Smooth muscle cell (in vitro differentiated cells): ENCODE results near the gene TFRC. TPM values are rescaled to one million over a fixed set of nuclear protein-coding genes. Genes with fewer than 3 reads are reported as not detected.

Experiments used
- DNase-seq: peaks from one replicate; lab custom pipeline; 2025; ENCODE audit not compliant: unreplicated experiment; lab: John Stamatoyannopoulos, UW
- H2AFZ ChIP-seq: fragments of 200-600 bp; sonication (generic); 2 replicates; pipeline ENCODE4 v1.6.0; 2016; ENCODE audit warnings: antibody characterized with exemption, low read depth, mild to moderate bottlenecking
- H3F3A ChIP-seq: fragments of 200-600 bp; sonication (generic); 2 replicates; pipeline ENCODE4 v1.6.0; 2017; ENCODE audit warnings: antibody characterized with exemption, low read depth
- H3K27ac ChIP-seq: fragments of 200-600 bp; sonication (generic); 2 replicates; pipeline ENCODE4 v1.5.1; 2016; ENCODE audit warnings: low read depth, mild to moderate bottlenecking
- H3K27me3 ChIP-seq: fragments of 200-600 bp; sonication (generic); 2 replicates; pipeline ENCODE4 v1.6.1; 2016; ENCODE audit warnings: low read depth, mild to moderate bottlenecking
- H3K36me3 ChIP-seq: fragments of 200-600 bp; sonication (generic); 2 replicates; pipeline ENCODE4 v1.5.1; 2016; ENCODE audit warnings: low read depth
- H3K4me1 ChIP-seq: fragments of 200-600 bp; sonication (generic); 2 replicates; pipeline ENCODE4 v1.5.1; 2016; ENCODE audit warnings: low read depth
- H3K4me2 ChIP-seq: fragments of 200-600 bp; sonication (generic); 2 replicates; pipeline ENCODE4 v1.6.0; 2016; ENCODE audit warnings: mild to moderate bottlenecking
- H3K4me3 ChIP-seq: fragments of 200-600 bp; sonication (generic); 2 replicates; pipeline ENCODE4 v1.5.1; 2016; ENCODE audit warnings: mild to moderate bottlenecking
- H3K79me2 ChIP-seq: fragments of 200-600 bp; sonication (generic); 2 replicates; pipeline ENCODE4 v1.6.0; 2016; ENCODE audit warnings: low read depth, mild to moderate bottlenecking
- H3K9ac ChIP-seq: fragments of 200-600 bp; sonication (generic); 2 replicates; pipeline ENCODE4 v1.6.0; 2016; ENCODE audit warnings: low read depth
- H3K9me3 ChIP-seq: fragments of 200-600 bp; sonication (generic); replicated peaks from 2 replicates; pipeline ENCODE4 v1.5.1; 2016; ENCODE audit warnings: low read depth
- H4K20me1 ChIP-seq: fragments of 200-600 bp; sonication (generic); 2 replicates; pipeline ENCODE4 v1.6.0; 2016; ENCODE audit warnings: low read depth
- CTCF ChIP-seq: fragments of 200-600 bp; sonication (generic); IDR thresholded peaks from 2 replicates; pipeline ENCODE4 v1.5.1; 2017; ENCODE audit warnings: borderline replicate concordance, mild to moderate bottlenecking, antibody characterized with exemption; ENCODE audit not compliant: insufficient read depth, poor library complexity, severe bottlenecking
- WGBS: methylation state at CpG from one replicate; pipeline ENCODE4 v1.1.7; 2016; ENCODE audit warnings: low lambda C conversion rate; 5-methylcytosine and 5-hydroxymethylcytosine counted together
- polyA plus RNA-seq: library from polyadenylated mRNA; unstranded; fragments of >200 nt; fragmentation: Nextera tagmentation; extraction: Ambion mirVana; gene quantifications from 2 replicates; pipeline ENCODE4 v1.2.1, GENCODE V29; 2016
- total RNA-seq: library from RNA; depleted of rRNA; stranded (reverse); fragments of >200 nt; gene quantifications from 2 replicates; pipeline ENCODE4 v1.2.3, GENCODE V29; 2014

Gene TFRC
- total and polyA plus RNA-seq, 2 experiments from 2014 or later, result 22.1 to 39.0 TPM

GRCh38 chr3:196120291-196120951 lies 38.5 kb upstream of the TFRC start:
- H2AFZ ChIP-seq, result no peak overlapping the region
- peaks cover 5% of the 10 kb centered on the region for H3F3A ChIP-seq
- no peaks in the 10 kb centered on the region for H4K20me1 ChIP-seq
- no peak for TF ChIP-seq CTCF
- H3K9me3 ChIP-seq, result no peaks in the 10 kb centered on the region
- H3K4me1 ChIP-seq, result no peaks in the 10 kb centered on the region
- H3K27me3 ChIP-seq, result no peaks in the 10 kb centered on the region
- no peaks in the 10 kb centered on the region for H3K79me2 ChIP-seq
- WGBS, result 76% methylated on average over 14 of the region's 14 CpGs
- no peak overlapping the region for H3K4me2 ChIP-seq
- H3K4me3 ChIP-seq, result no peak overlapping the region
- no peaks in the 10 kb centered on the region for H3K36me3 ChIP-seq
- H3K9ac ChIP-seq, result no peak overlapping the region
- DNase-seq, result no peak
- no peak overlapping the region for H3K27ac ChIP-seq

GRCh38 chr3:196117809-196118208 lies 35.9 kb upstream of the TFRC start:
- 93% methylated on average over 6 of the region's 6 CpGs for WGBS
- Histone ChIP-seq H3K79me2 (no peaks in the 10 kb centered on the region), H3K9me3 (no peaks in the 10 kb centered on the region), H3K36me3 (no peaks in the 10 kb centered on the region), H3K4me2 (no peak overlapping the region), H3F3A (peaks cover 5% of the 10 kb centered on the region), H2AFZ (no peak overlapping the region), H3K27ac (no peak overlapping the region), H3K4me3 (no peak overlapping the region), H3K9ac (no peak overlapping the region), H3K27me3 (no peaks in the 10 kb centered on the region), H4K20me1 (no peaks in the 10 kb centered on the region), H3K4me1 (no peaks in the 10 kb centered on the region)
- DNase-seq, result no peak
- TF ChIP-seq CTCF, result no peak

- H2AFZ ChIP-seq, result no peak overlapping the region
- H3K9me3 ChIP-seq, result no peaks in the 10 kb centered on the region
- WGBS, result 88% methylated on average over 3 of the region's 3 CpGs
- H3F3A ChIP-seq, result no peaks in the 10 kb centered on the region
- H3K9ac ChIP-seq, result no peak overlapping the region
- H3K4me3 ChIP-seq, result no peak overlapping the region
- H4K20me1 ChIP-seq, result no peaks in the 10 kb centered on the region
- no peak for TF ChIP-seq CTCF
- no peak overlapping the region for H3K27ac ChIP-seq
- no peaks in the 10 kb centered on the region for H3K4me1 ChIP-seq
- no peaks in the 10 kb centered on the region for H3K36me3 ChIP-seq
- H3K27me3 ChIP-seq, result no peaks in the 10 kb centered on the region
- no peak for DNase-seq
- H3K79me2 ChIP-seq, result no peaks in the 10 kb centered on the region
- H3K4me2 ChIP-seq, result no peak overlapping the region
Observed at GRCh38 chr3:196115678-196116083, 33.8 kb upstream of the TFRC start.

GRCh38 chr3:196111939-196112386 lies 30.1 kb upstream of the TFRC start:
- no peaks in the 10 kb centered on the region for H3K79me2 ChIP-seq
- H3K27me3 ChIP-seq, result no peaks in the 10 kb centered on the region
- no peaks in the 10 kb centered on the region for H3K9me3 ChIP-seq
- H3K4me1 ChIP-seq, result no peaks in the 10 kb centered on the region
- H4K20me1 ChIP-seq, result no peaks in the 10 kb centered on the region
- H2AFZ ChIP-seq, result no peak overlapping the region
- no peak overlapping the region for H3K4me2 ChIP-seq
- DNase-seq, result no peak
- WGBS, result 89% methylated on average over 7 of the region's 7 CpGs
- H3F3A ChIP-seq, result no peaks in the 10 kb centered on the region
- no peaks in the 10 kb centered on the region for H3K36me3 ChIP-seq
- H3K4me3 ChIP-seq, result no peak overlapping the region
- H3K27ac ChIP-seq, result no peak overlapping the region
- TF ChIP-seq CTCF, result no peak
- H3K9ac ChIP-seq, result no peak overlapping the region
